Natural killer cell treated with Interleukin-12 subunit alpha and Interleukin-12 subunit beta and Interleukin-15 and Interleukin-18, amount 100 ng/mL, for 72 hours (primary cell): ENCODE results near the gene SUCLG2. TPM values are rescaled to one million over a fixed set of nuclear protein-coding genes. Genes with fewer than 3 reads are reported as not detected.

Source experiments
- ATAC-seq, 2 donors: fragments of 150-1000 bp; cut with Tn5 transposase in 1 of 2; sonication (Bioruptor Pico), chemical (Tn5 transposase) in 1 of 2; 2 replicates each; pipeline ENCODE4 v1.10.0; 2021
- DNase-seq: peaks from one replicate; pipeline ENCODE4 v3.0.0; 2022; ENCODE audit warnings: low spot score
- H3K27ac Mint-ChIP-seq, 2 donors: 1 replicate in 1 of 2; 2 replicates in 1 of 2; pipeline ENCODE4 v1.8.0; 2022; ENCODE audit warnings: mixed read lengths in 2 of 2, mild to moderate bottlenecking in 1 of 2, moderate library complexity in 1 of 2
- H3K27me3 Mint-ChIP-seq, 2 donors: 1 replicate in 1 of 2; 2 replicates in 1 of 2; pipeline ENCODE4 v1.8.0; 2022; ENCODE audit warnings: mixed read lengths in 2 of 2
- H3K36me3 Mint-ChIP-seq: one replicate; pipeline ENCODE4 v1.8.0; 2022; ENCODE audit warnings: mixed read lengths
- H3K4me1 Mint-ChIP-seq, 2 donors: 1 replicate in 1 of 2; 2 replicates in 1 of 2; pipeline ENCODE4 v1.8.0; 2022; ENCODE audit warnings: low read depth in 2 of 2, mixed read lengths in 2 of 2, mild to moderate bottlenecking in 1 of 2
- H3K4me3 Mint-ChIP-seq: one replicate; pipeline ENCODE4 v1.8.0; 2022; ENCODE audit warnings: mixed read lengths
- H3K9me3 Mint-ChIP-seq: 2 replicates; pipeline ENCODE4 v1.8.0; 2022; ENCODE audit warnings: mixed read lengths
- total RNA-seq, 2 donors: library from RNA; stranded (reverse); gene quantifications; one replicate each; pipeline ENCODE4 v1.2.3, GENCODE V29; 2022

Gene SUCLG2
- total RNA-seq, 2 donors from 2014 or later: 18.9 to 28.2 TPM

- Mint-ChIP-seq H3K27me3 (peaks cover 0 to 9% of the 10 kb centered on the region in 2 donors), H3K27ac (no peak overlapping the region), H3K4me1 (peaks cover 11 to 13% of the 10 kb centered on the region in 2 donors), H3K9me3 (peaks cover 4% of the 10 kb centered on the region), H3K36me3 (peaks cover 11% of the 10 kb centered on the region), H3K4me3 (no peak overlapping the region)
- ATAC-seq (no peak), DNase-seq (no peak)
Measured at GRCh38 chr3:67662733-67663132, 8.3 kb upstream of the SUCLG2 start.

- no peak for ATAC-seq
- Mint-ChIP-seq H3K27ac (no peak overlapping the region), H3K36me3 (peaks cover 15% of the 10 kb centered on the region), H3K4me3 (no peak overlapping the region), H3K27me3 (peaks cover 0 to 6% of the 10 kb centered on the region in 2 donors), H3K9me3 (peaks cover 2% of the 10 kb centered on the region), H3K4me1 (peaks cover 16 to 17% of the 10 kb centered on the region in 2 donors)
- no peak for DNase-seq
Measured at GRCh38 chr3:67661089-67661488, 6.7 kb upstream of the SUCLG2 start.

DNA sequence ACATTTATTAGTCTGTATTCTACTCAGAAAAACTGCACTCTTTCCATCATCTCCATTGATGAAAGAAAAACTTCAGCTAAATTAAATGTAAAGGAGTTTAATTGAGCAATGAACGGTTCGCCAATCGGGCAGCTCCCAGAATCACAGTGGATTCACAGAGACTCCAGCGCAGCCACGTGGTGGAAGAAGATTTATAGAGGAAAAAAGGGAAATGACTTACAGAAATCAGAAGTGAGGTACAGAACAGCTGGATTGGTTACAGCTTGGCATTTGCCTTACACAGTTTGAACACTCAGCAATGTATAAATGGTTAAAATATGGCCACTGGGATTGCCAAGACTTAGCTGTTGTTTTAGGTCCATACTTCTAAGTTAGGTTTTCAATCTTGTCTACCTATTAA lies 2.8 kb upstream of the SUCLG2 start:
- Mint-ChIP-seq H3K4me1 (peaks cover 28 to 31% of the 10 kb centered on the region in 2 donors), H3K27me3 (peaks cover 0 to 3% of the 10 kb centered on the region in 2 donors), H3K4me3 (no peak overlapping the region), H3K27ac (no peak overlapping the region), H3K36me3 (peaks cover 20% of the 10 kb centered on the region), H3K9me3 (peaks cover 3% of the 10 kb centered on the region)
- ATAC-seq (no peak), DNase-seq (no peak)

- Mint-ChIP-seq H3K9me3 (peaks cover 3% of the 10 kb centered on the region), H3K27me3 (peaks cover 0 to 3% of the 10 kb centered on the region in 2 donors), H3K4me3 (peak overlapping the region; percentile 80), H3K36me3 (peaks cover 25% of the 10 kb centered on the region), H3K4me1 (peaks cover 33 to 34% of the 10 kb centered on the region in 2 donors), H3K27ac (peak overlapping the region in 1 of 2 donors; percentile 84)
- DNase-seq (no peak), ATAC-seq (no peak)
Measured at GRCh38 chr3:67656614-67657013, 2.2 kb upstream of the SUCLG2 start.

- ATAC-seq (peak; percentile 91 to 92), DNase-seq (peak; percentile 89)
- peaks cover 25% of the 10 kb centered on the region for H3K36me3 Mint-ChIP-seq
- peaks cover 0 to 3% of the 10 kb centered on the region in 2 donors for H3K27me3 Mint-ChIP-seq
- H3K4me3 Mint-ChIP-seq: peak overlapping the region; percentile 80
- H3K4me1 Mint-ChIP-seq: peaks cover 36 to 43% of the 10 kb centered on the region in 2 donors
- H3K27ac Mint-ChIP-seq: peak overlapping the region; percentile 53 to 84
- peaks cover 3% of the 10 kb centered on the region for H3K9me3 Mint-ChIP-seq
Measured at GRCh38 chr3:67655364-67656121, 1.1 kb upstream of the SUCLG2 start.

DNA sequence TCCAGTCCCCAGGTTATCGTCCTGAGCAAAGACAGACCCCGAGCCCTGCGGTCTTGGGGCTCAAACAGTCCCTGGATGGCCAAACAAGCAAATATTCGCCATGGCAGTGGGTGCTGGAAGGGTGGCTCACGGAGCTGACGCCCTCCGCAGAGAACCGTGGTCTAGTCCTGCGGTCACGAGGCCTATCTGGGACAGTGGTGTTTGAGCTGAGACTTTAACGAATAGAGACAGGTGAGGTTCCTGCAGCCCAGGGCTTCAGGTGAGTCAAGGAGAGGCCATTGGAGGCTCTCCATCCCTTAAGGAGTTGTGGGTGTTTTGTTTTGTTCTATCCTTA lies 399 bp upstream of the SUCLG2 start:
- H3K27ac Mint-ChIP-seq: peak overlapping the region; percentile 53 to 84
- DNase-seq (no peak), ATAC-seq (no peak)
- peaks cover 3% of the 10 kb centered on the region for H3K9me3 Mint-ChIP-seq
- peaks cover 25% of the 10 kb centered on the region for H3K36me3 Mint-ChIP-seq
- H3K4me3 Mint-ChIP-seq: peak overlapping the region; percentile 80
- H3K4me1 Mint-ChIP-seq: peaks cover 36 to 43% of the 10 kb centered on the region in 2 donors
- peaks cover 0 to 3% of the 10 kb centered on the region in 2 donors for H3K27me3 Mint-ChIP-seq

- Mint-ChIP-seq H3K4me1 (peaks cover 43 to 53% of the 10 kb centered on the region in 2 donors), H3K27me3 (peaks cover 0 to 3% of the 10 kb centered on the region in 2 donors), H3K36me3 (peaks cover 29% of the 10 kb centered on the region), H3K9me3 (peaks cover 3% of the 10 kb centered on the region), H3K27ac (peak overlapping the region in 1 of 2 donors; percentile 52), H3K4me3 (peak overlapping the region; percentile 80)
- ATAC-seq: no peak
- no peak for DNase-seq
Measured at GRCh38 chr3:67653425-67654098, 850 bp downstream of the SUCLG2 start.

- DNase-seq: no peak
- Mint-ChIP-seq H3K9me3 (no peaks in the 10 kb centered on the region), H3K27me3 (no peaks in the 10 kb centered on the region), H3K4me3 (no peak overlapping the region), H3K4me1 (peaks cover 43 to 47% of the 10 kb centered on the region in 2 donors), H3K27ac (no peak overlapping the region), H3K36me3 (peaks cover 11% of the 10 kb centered on the region)
- no peak for ATAC-seq
Measured at GRCh38 chr3:67650084-67650483, 4.3 kb downstream of the SUCLG2 start.

- Mint-ChIP-seq H3K27me3 (no peaks in the 10 kb centered on the region), H3K36me3 (peaks cover 11% of the 10 kb centered on the region), H3K9me3 (no peaks in the 10 kb centered on the region), H3K4me3 (no peak overlapping the region), H3K4me1 (peaks cover 40 to 43% of the 10 kb centered on the region in 2 donors), H3K27ac (no peak overlapping the region)
- ATAC-seq: no peak
- DNase-seq: no peak
Measured at GRCh38 chr3:67649681-67650080, 4.7 kb downstream of the SUCLG2 start.

GRCh38 chr3:67648701-67649100 lies 5.7 kb downstream of the SUCLG2 start:
- Mint-ChIP-seq H3K4me1 (peaks cover 43 to 50% of the 10 kb centered on the region in 2 donors), H3K27ac (no peak overlapping the region), H3K9me3 (no peaks in the 10 kb centered on the region), H3K36me3 (peaks cover 11% of the 10 kb centered on the region), H3K4me3 (no peak overlapping the region), H3K27me3 (no peaks in the 10 kb centered on the region)
- DNase-seq: no peak
- ATAC-seq: no peak

DNA sequence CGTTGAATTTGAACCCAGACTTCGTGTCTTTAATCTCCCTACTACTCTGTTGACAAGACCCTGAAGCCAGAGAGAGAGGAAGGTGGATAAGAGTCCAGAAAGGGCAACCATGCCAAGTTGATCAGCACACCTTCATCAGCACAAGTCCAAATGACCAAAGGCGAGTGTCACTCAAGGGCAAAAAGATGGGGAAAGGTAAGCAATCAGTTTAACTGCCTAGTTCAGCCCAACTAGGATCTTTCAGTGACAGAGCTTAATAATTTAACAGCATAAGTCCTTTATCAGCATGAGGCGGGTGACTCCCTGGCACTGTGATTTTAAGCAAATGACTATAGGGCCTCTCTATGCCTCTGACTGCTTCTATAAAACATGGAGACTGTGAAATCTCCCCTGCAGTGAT lies 6.2 kb downstream of the SUCLG2 start:
- no peaks in the 10 kb centered on the region for H3K27me3 Mint-ChIP-seq
- H3K4me3 Mint-ChIP-seq: no peak overlapping the region
- DNase-seq (no peak), ATAC-seq (no peak)
- H3K4me1 Mint-ChIP-seq: peaks cover 43 to 47% of the 10 kb centered on the region in 2 donors
- H3K36me3 Mint-ChIP-seq: peaks cover 11% of the 10 kb centered on the region
- no peaks in the 10 kb centered on the region for H3K9me3 Mint-ChIP-seq
- H3K27ac Mint-ChIP-seq: no peak overlapping the region

DNA sequence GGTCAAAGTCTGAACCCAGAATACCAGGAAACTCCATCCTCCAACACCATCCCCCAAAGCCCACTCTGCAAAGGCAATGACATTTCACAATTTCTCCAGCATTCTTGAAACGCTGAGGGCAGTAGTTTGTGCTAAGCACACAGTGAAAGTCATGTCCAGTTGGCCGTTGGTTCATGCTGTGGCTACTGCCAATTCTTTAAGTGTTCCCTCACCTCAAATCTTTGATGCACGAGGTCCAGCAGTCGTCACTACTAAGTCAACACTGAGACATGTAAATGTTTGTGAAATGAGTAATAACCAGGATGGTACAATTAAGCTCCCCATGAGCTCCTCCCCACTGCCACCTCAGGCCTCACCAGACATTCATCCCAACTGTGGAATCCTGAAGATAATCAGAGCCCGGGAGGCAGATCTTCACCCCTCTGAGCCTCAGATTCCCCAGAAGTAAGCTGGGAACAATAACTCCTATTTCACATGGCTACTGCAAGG lies 7.0 kb downstream of the SUCLG2 start:
- Mint-ChIP-seq H3K4me3 (no peak overlapping the region), H3K36me3 (peaks cover 11% of the 10 kb centered on the region), H3K9me3 (no peaks in the 10 kb centered on the region), H3K27me3 (no peaks in the 10 kb centered on the region), H3K4me1 (peaks cover 37 to 42% of the 10 kb centered on the region in 2 donors), H3K27ac (no peak overlapping the region)
- ATAC-seq: no peak
- no peak for DNase-seq

GRCh38 chr3:67646586-67647234 lies 7.7 kb downstream of the SUCLG2 start:
- peaks cover 34 to 39% of the 10 kb centered on the region in 2 donors for H3K4me1 Mint-ChIP-seq
- DNase-seq: no peak
- ATAC-seq: no peak
- H3K27me3 Mint-ChIP-seq: no peaks in the 10 kb centered on the region
- H3K36me3 Mint-ChIP-seq: peaks cover 5% of the 10 kb centered on the region
- no peak overlapping the region for H3K4me3 Mint-ChIP-seq
- H3K9me3 Mint-ChIP-seq: no peaks in the 10 kb centered on the region
- H3K27ac Mint-ChIP-seq: no peak overlapping the region

GRCh38 chr3:67644827-67645226 lies 9.6 kb downstream of the SUCLG2 start:
- no peaks in the 10 kb centered on the region for H3K27me3 Mint-ChIP-seq
- DNase-seq: no peak
- no peak overlapping the region for H3K4me3 Mint-ChIP-seq
- no peak for ATAC-seq
- no peaks in the 10 kb centered on the region for H3K9me3 Mint-ChIP-seq
- peaks cover 5% of the 10 kb centered on the region for H3K36me3 Mint-ChIP-seq
- peaks cover 32 to 45% of the 10 kb centered on the region in 2 donors for H3K4me1 Mint-ChIP-seq
- H3K27ac Mint-ChIP-seq: no peak overlapping the region
